T-helper 2 cell treated with Interferon-gamma antibody and Interleukin-4, amounts not matched to agents 100 ng/mL and 5 ng/mL, for 36 hours (primary cell): Measurements from ENCODE around the gene SERPINF2. TPM values are rescaled to one million over a fixed set of nuclear protein-coding genes. Genes with fewer than 3 reads are reported as not detected.
"Not testable (repeated sequence)": the region's sequence is repeated elsewhere in the genome, so short reads cannot be mapped to it uniquely, and the experiment has no call there.

Source experiments
- intact Hi-C: fragments of 100-400 bp; cut with micrococcal nuclease; formaldehyde crosslinking; loops from one replicate; pipeline ENCODE4 v1.15.1; 2023
- total RNA-seq: library from RNA; stranded (reverse); gene quantifications from 2 replicates; pipeline ENCODE4 v1.2.3, GENCODE V29; 2022

The SERPINF2 gene
- 0.36 and 0.48 TPM in 2 replicates for total RNA-seq

GRCh38 chr17:1742371-1743087, at the start of gene SERPINF2:
Gene SERPINF2 (plus strand): TSS chr17:1742871. CDS start chr17:1744996, 2,125 bp downstream.
- intact Hi-C loops = no loop called here

GRCh38 chr17:1693339-1693738, 49.3 kb upstream of the SERPINF2 start:
- intact Hi-C loops = no loop called here

GRCh38 chr17:1695365-1695764, 47.3 kb upstream of the SERPINF2 start:
- intact Hi-C loops = no loop called here

- intact Hi-C loops = no loop called here
Measured at GRCh38 chr17:1697681-1698080, 45.0 kb upstream of the SERPINF2 start.

- intact Hi-C loops = not testable (repeated sequence)
Measured at GRCh38 chr17:1699891-1700290, 42.8 kb upstream of the SERPINF2 start.

GRCh38 chr17:1703063-1703462, 39.6 kb upstream of the SERPINF2 start:
- intact Hi-C loops = no loop called here

- intact Hi-C loops = no loop called here
Measured at GRCh38 chr17:1705004-1705403, 37.7 kb upstream of the SERPINF2 start.

- intact Hi-C loops = no loop called here
Measured at GRCh38 chr17:1707107-1707506, 35.6 kb upstream of the SERPINF2 start.

- intact Hi-C loops = not testable (repeated sequence)
Measured at GRCh38 chr17:1708791-1709346, 33.8 kb upstream of the SERPINF2 start.

GRCh38 chr17:1709403-1709951, 33.2 kb upstream of the SERPINF2 start:
- intact Hi-C loops = no loop called here

- intact Hi-C loops = no loop called here
Measured at GRCh38 chr17:1709971-1710806, 32.5 kb upstream of the SERPINF2 start, which contains the start of gene TLCD2. Gene TLCD2 (minus strand): TSS chr17:1710377. CDS start chr17:1710242, 135 bp downstream.

GRCh38 chr17:1710807-1711553, 31.7 kb upstream of the SERPINF2 start:
- intact Hi-C loops = no loop called here

GRCh38 chr17:1711804-1712203, 30.9 kb upstream of the SERPINF2 start:
- intact Hi-C loops = no loop called here

GRCh38 chr17:1712271-1712670, 30.4 kb upstream of the SERPINF2 start:
- intact Hi-C loops = no loop called here

- intact Hi-C loops = no loop called here
Measured at GRCh38 chr17:1713160-1713877, 29.4 kb upstream of the SERPINF2 start.

GRCh38 chr17:1713878-1714426, 28.7 kb upstream of the SERPINF2 start:
- intact Hi-C loops = no loop called here

- intact Hi-C loops = no loop called here
Measured at GRCh38 chr17:1714427-1714979, 28.2 kb upstream of the SERPINF2 start.

- intact Hi-C loops = loop anchor here (5.0 kb wide), 1 partner anchor 48 kb away; no protein-coding TSS in a partner anchor
Measured at GRCh38 chr17:1714980-1715802, 27.5 kb upstream of the SERPINF2 start.

- intact Hi-C loops = loop anchor here (1.0 to 5.0 kb wide), 8 partner anchors 30 to 686 kb away; partner anchors contain the start of genes MNT, RILP and SMYD4
Measured at GRCh38 chr17:1715803-1716075, 26.9 kb upstream of the SERPINF2 start.
